Measurements from ENCODE around the gene EPS15. TPM values are rescaled to one million over a fixed set of nuclear protein-coding genes. Genes with fewer than 3 reads are reported as not detected.

EPS15 gene
- total and polyA plus RNA-seq, 2 of the 13 experiments (the other 11 are each of a cell fraction or from before 2014, with no cell fraction given): 14.3 to 19.3 TPM

GRCh38 chr1:51518033-51518585, 957 bp downstream of the EPS15 start (continued):
- TF ChIP-seq, protein P1, sequence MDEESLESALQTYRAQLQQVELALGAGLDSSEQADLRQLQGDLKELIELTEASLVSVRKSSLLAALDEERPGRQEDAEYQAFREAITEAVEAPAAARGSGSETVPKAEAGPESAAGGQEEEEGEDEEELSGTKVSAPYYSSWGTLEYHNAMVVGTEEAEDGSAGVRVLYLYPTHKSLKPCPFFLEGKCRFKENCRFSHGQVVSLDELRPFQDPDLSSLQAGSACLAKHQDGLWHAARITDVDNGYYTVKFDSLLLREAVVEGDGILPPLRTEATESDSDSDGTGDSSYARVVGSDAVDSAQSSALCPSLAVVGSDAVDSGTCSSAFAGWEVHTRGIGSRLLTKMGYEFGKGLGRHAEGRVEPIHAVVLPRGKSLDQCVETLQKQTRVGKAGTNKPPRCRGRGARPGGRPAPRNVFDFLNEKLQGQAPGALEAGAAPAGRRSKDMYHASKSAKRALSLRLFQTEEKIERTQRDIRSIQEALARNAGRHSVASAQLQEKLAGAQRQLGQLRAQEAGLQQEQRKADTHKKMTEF (CRISPR knock-in tag; IDR thresholded peaks at IDR 0.05): peak; percentile 37; the same call in 1 of the 2 replicates
- TF ChIP-seq HOXA7 (CRISPR knock-in tag; IDR thresholded peaks at IDR 0.05) (no peak), ZNF709 (CRISPR knock-in tag; IDR thresholded peaks at IDR 0.05) (0 out of 2 replicates have a peak, but pooled peaks have one; percentile 24), ASH2L (IDR thresholded peaks at IDR 0.05; ENCODE audit: insufficient read length, low read depth, low read length) (no peak), REPIN1 (CRISPR knock-in tag; IDR thresholded peaks at IDR 0.05; ENCODE audit: borderline replicate concordance, low read depth) (no peak), RXRB (CRISPR knock-in tag; IDR thresholded peaks at IDR 0.05; ENCODE audit: borderline replicate concordance) (peak; percentile 26; the same call in 1 of the 2 replicates), ZBTB7B (CRISPR knock-in tag; IDR thresholded peaks at IDR 0.05) (0 out of 2 replicates have a peak, but pooled peaks have one; percentile 25), POLR2G (IDR thresholded peaks at IDR 0.05; ENCODE audit: low read depth, low read length) (peak; percentile 45; the same call in 1 of the 2 replicates), RBM39 (IDR thresholded peaks at IDR 0.05; ENCODE audit: low read depth, low read length, poor library complexity, severe bottlenecking) (peak; percentile 11)
- TF ChIP-seq, protein P2, sequence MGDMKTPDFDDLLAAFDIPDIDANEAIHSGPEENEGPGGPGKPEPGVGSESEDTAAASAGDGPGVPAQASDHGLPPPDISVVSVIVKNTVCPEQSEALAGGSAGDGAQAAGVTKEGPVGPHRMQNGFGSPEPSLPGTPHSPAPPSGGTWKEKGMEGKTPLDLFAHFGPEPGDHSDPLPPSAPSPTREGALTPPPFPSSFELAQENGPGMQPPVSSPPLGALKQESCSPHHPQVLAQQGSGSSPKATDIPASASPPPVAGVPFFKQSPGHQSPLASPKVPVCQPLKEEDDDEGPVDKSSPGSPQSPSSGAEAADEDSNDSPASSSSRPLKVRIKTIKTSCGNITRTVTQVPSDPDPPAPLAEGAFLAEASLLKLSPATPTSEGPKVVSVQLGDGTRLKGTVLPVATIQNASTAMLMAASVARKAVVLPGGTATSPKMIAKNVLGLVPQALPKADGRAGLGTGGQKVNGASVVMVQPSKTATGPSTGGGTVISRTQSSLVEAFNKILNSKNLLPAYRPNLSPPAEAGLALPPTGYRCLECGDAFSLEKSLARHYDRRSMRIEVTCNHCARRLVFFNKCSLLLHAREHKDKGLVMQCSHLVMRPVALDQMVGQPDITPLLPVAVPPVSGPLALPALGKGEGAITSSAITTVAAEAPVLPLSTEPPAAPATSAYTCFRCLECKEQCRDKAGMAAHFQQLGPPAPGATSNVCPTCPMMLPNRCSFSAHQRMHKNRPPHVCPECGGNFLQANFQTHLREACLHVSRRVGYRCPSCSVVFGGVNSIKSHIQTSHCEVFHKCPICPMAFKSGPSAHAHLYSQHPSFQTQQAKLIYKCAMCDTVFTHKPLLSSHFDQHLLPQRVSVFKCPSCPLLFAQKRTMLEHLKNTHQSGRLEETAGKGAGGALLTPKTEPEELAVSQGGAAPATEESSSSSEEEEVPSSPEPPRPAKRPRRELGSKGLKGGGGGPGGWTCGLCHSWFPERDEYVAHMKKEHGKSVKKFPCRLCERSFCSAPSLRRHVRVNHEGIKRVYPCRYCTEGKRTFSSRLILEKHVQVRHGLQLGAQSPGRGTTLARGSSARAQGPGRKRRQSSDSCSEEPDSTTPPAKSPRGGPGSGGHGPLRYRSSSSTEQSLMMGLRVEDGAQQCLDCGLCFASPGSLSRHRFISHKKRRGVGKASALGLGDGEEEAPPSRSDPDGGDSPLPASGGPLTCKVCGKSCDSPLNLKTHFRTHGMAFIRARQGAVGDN (CRISPR knock-in tag; IDR thresholded peaks at IDR 0.05): peak; percentile 52
- TF ChIP-seq, protein P3, sequence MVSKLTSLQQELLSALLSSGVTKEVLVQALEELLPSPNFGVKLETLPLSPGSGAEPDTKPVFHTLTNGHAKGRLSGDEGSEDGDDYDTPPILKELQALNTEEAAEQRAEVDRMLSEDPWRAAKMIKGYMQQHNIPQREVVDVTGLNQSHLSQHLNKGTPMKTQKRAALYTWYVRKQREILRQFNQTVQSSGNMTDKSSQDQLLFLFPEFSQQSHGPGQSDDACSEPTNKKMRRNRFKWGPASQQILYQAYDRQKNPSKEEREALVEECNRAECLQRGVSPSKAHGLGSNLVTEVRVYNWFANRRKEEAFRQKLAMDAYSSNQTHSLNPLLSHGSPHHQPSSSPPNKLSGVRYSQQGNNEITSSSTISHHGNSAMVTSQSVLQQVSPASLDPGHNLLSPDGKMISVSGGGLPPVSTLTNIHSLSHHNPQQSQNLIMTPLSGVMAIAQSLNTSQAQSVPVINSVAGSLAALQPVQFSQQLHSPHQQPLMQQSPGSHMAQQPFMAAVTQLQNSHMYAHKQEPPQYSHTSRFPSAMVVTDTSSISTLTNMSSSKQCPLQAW (CRISPR knock-in tag; IDR thresholded peaks at IDR 0.05): 0 out of 2 replicates have a peak, but pooled peaks have one; percentile 45
- TF ChIP-seq, protein P4, sequence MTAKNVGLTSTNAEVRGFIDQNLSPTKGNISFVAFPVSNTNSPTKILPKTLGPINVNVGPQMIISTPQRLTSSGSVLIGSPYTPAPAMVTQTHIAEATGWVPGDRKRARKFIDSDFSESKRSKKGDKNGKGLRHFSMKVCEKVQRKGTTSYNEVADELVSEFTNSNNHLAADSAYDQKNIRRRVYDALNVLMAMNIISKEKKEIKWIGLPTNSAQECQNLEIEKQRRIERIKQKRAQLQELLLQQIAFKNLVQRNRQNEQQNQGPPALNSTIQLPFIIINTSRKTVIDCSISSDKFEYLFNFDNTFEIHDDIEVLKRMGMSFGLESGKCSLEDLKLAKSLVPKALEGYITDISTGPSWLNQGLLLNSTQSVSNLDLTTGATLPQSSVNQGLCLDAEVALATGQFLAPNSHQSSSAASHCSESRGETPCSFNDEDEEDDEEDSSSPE (CRISPR knock-in tag; IDR thresholded peaks at IDR 0.05): peak; percentile 16; the same call in 1 of the 2 replicates
- TF ChIP-seq, protein P5, sequence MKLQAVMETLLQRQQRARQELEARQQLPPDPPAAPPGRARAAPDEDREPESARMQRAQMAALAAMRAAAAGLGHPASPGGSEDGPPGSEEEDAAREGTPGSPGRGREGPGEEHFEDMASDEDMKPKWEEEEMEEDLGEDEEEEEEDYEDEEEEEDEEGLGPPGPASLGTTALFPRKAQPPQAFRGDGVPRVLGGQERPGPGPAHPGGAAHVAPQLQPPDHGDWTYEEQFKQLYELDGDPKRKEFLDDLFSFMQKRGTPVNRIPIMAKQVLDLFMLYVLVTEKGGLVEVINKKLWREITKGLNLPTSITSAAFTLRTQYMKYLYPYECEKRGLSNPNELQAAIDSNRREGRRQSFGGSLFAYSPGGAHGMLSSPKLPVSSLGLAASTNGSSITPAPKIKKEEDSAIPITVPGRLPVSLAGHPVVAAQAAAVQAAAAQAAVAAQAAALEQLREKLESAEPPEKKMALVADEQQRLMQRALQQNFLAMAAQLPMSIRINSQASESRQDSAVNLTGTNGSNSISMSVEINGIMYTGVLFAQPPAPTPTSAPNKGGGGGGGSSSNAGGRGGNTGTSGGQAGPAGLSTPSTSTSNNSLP (IDR thresholded peaks at IDR 0.05; ENCODE audit: low read depth, low read length): no peak
- TF ChIP-seq, protein P6, sequence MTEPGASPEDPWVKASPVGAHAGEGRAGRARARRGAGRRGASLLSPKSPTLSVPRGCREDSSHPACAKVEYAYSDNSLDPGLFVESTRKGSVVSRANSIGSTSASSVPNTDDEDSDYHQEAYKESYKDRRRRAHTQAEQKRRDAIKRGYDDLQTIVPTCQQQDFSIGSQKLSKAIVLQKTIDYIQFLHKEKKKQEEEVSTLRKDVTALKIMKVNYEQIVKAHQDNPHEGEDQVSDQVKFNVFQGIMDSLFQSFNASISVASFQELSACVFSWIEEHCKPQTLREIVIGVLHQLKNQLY (CRISPR knock-in tag; IDR thresholded peaks at IDR 0.05): no peak
